Peyer's patch (tissue), 4 donors: ENCODE results near the gene NDOR1. TPM values are rescaled to one million over a fixed set of nuclear protein-coding genes. Genes with fewer than 3 reads are reported as not detected.

Experiments
- DNase-seq, 3 donors: peaks; one replicate each; pipeline ENCODE4 v3.0.0-alpha.2; 2017 to 2019
- H3K27ac ChIP-seq, 4 donors: fragments of 200-600 bp; sonication (generic); one replicate each; pipeline ENCODE4 v1.5.1; 2016 to 2019
- H3K27me3 ChIP-seq, 2 donors: fragments of 200-600 bp; sonication (generic); one replicate each; pipeline ENCODE4 v1.5.1; 2019
- H3K36me3 ChIP-seq, 3 donors: fragments of 200-600 bp; sonication (generic); one replicate each; pipeline ENCODE4 v1.5.1; 2016 to 2019
- H3K4me1 ChIP-seq, 4 donors: fragments of 200-600 bp; sonication (generic); one replicate each; pipeline ENCODE4 v1.5.1; 2016 to 2019
- H3K4me3 ChIP-seq, 4 donors: fragments of 200-600 bp; sonication (generic); 1 replicate in 3 of 4; 2 replicates in 1 of 4; pipeline ENCODE4 v1.5.1; 2016 to 2019; ENCODE audit warnings: mild to moderate bottlenecking in 1 of 4
- H3K9me3 ChIP-seq, 4 donors: fragments of 200-600 bp; sonication (generic); one replicate each; pipeline ENCODE4 v1.5.1; 2016 to 2019; ENCODE audit warnings: mild to moderate bottlenecking in 1 of 4
- CTCF ChIP-seq, 6 experiments: fragments of 450-650 bp in 4 of 6; fragments of 200-600 bp in 2 of 6; sonication (generic) in 1 of 6; IDR thresholded peaks; one replicate each; pipeline ENCODE4 v1.5.1; 2017 to 2019; ENCODE audit warnings: antibody characterized with exemption in 6 of 6, mild to moderate bottlenecking in 3 of 6, moderate library complexity in 1 of 6
- POLR2A ChIP-seq, 2 donors: fragments of 450-650 bp; IDR thresholded peaks; one replicate each; pipeline ENCODE4 v1.5.1; 2017; ENCODE audit warnings: antibody characterized with exemption in 2 of 2, mild to moderate bottlenecking in 2 of 2, moderate library complexity in 2 of 2
- total RNA-seq, 4 donors: library from RNA; depleted of rRNA; stranded (reverse); fragments of >200 nt; gene quantifications; one replicate each; pipeline ENCODE4 v1.1.0, GENCODE V29; 2016

NDOR1 gene
- total RNA-seq, 4 donors from 2014 or later: 16.3 to 39.2 (median 25.1) TPM

GRCh38 chr9:137222190-137223077 is 16.9 kb downstream of the NDOR1 start, which contains the start of gene RNF208:
Gene RNF208, minus strand, starts transcription at chr9:137222240. Its CDS starts 1,028 bp downstream, at chr9:137221212.
- DNase-seq: peak in 1 of 3 donors; percentile 67
- Histone ChIP-seq H3K27ac (peak within 1 kb of the TSS; percentile 85 to 93 (median 90)), H3K36me3 (no peaks in the 10 kb centered on the region), H3K9me3 (no peaks in the 10 kb centered on the region), H3K4me1 (peaks cover 8 to 44% (median 17%) of the 10 kb centered on the region in 4 donors), H3K27me3 (no peaks in the 10 kb centered on the region), H3K4me3 (peak within 1 kb of the TSS; percentile 62 to 84 (median 72))
- TF ChIP-seq POLR2A (IDR thresholded peaks at IDR 0.05) (no peak), CTCF (IDR thresholded peaks at IDR 0.05) (no peak)

GRCh38 chr9:137223078-137223970 is 17.8 kb downstream of the NDOR1 start:
- Histone ChIP-seq H3K36me3 (no peaks in the 10 kb centered on the region), H3K4me1 (peaks cover 8 to 45% (median 18%) of the 10 kb centered on the region in 4 donors), H3K4me3 (peak overlapping the region; percentile 62 to 84 (median 72)), H3K9me3 (no peaks in the 10 kb centered on the region), H3K27me3 (no peaks in the 10 kb centered on the region), H3K27ac (peak overlapping the region; percentile 85 to 93 (median 90))
- peak; percentile 97 to 99 (median 97) for DNase-seq
- TF ChIP-seq CTCF (IDR thresholded peaks at IDR 0.05) (no peak), POLR2A (IDR thresholded peaks at IDR 0.05) (peak; percentile 22 to 71)

GRCh38 chr9:137224830-137225694 is 19.6 kb downstream of the NDOR1 start, which contains the start of gene CYSRT1:
Gene CYSRT1, plus strand, starts transcription at chr9:137225174. Its CDS starts 448 bp downstream, at chr9:137225622.
- Histone ChIP-seq H3K27ac (peak within 1 kb of the TSS; percentile 85 to 93 (median 90)), H3K4me1 (peaks cover 8 to 54% (median 19%) of the 10 kb centered on the region in 4 donors), H3K36me3 (no peaks in the 10 kb centered on the region), H3K27me3 (no peaks in the 10 kb centered on the region), H3K4me3 (peak within 1 kb of the TSS; percentile 62 to 84 (median 72)), H3K9me3 (no peaks in the 10 kb centered on the region)
- DNase-seq: peak in 2 of 3 donors; percentile 68 to 70
- TF ChIP-seq CTCF (IDR thresholded peaks at IDR 0.05): no peak
- TF ChIP-seq POLR2A (IDR thresholded peaks at IDR 0.05): no peak

GRCh38 chr9:137225699-137226331 is 20.3 kb downstream of the NDOR1 start:
- TF ChIP-seq CTCF (IDR thresholded peaks at IDR 0.05) (no peak), POLR2A (IDR thresholded peaks at IDR 0.05) (no peak)
- peaks cover 8 to 62% (median 19%) of the 10 kb centered on the region in 4 donors for H3K4me1 ChIP-seq
- peak in 1 of 3 donors; percentile 46 for DNase-seq
- no peaks in the 10 kb centered on the region for H3K9me3 ChIP-seq
- no peak overlapping the region for H3K27ac ChIP-seq
- no peaks in the 10 kb centered on the region for H3K36me3 ChIP-seq
- no peak overlapping the region for H3K4me3 ChIP-seq
- no peaks in the 10 kb centered on the region for H3K27me3 ChIP-seq
